Measurements from ENCODE around the gene C12orf60.
A peak's percentile ranks its signal among the peaks of the same experiment; 100 is the strongest.

Gene C12orf60

DNA sequence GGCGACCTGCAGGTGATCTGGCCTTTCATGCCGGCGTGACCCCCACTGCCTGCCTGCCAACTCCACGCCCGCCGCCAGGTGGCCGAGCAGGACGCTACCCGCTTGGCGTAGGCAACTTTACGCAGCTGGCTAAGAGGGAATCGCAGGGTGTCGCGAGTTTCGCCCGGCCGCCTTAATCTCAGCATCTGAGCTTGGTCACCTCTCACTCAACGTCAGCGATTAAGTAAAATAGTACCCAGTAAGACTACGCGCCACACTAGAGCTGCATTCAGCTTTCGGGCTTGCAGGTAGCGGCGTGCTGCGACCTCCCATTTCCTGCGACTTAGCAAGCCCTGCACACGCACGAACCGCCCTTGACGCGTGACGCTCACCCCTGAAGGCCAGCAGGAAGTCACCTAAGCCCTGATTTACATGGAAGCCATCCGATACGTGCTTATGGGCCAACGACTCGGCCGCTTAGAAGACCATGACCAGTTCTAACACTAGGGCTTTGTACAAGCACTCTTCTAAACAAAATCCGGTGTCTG, 33.4 kb upstream of the C12orf60 start:
- peak overlapping the region; percentile 46 for H2AFZ ChIP-seq (ENCODE audit: low read depth)
- peaks cover 15% of the 10 kb centered on the region; the same call in 1 of the 2 replicates for H3K79me2 ChIP-seq (ENCODE audit: insufficient read depth, low read depth)

DNA sequence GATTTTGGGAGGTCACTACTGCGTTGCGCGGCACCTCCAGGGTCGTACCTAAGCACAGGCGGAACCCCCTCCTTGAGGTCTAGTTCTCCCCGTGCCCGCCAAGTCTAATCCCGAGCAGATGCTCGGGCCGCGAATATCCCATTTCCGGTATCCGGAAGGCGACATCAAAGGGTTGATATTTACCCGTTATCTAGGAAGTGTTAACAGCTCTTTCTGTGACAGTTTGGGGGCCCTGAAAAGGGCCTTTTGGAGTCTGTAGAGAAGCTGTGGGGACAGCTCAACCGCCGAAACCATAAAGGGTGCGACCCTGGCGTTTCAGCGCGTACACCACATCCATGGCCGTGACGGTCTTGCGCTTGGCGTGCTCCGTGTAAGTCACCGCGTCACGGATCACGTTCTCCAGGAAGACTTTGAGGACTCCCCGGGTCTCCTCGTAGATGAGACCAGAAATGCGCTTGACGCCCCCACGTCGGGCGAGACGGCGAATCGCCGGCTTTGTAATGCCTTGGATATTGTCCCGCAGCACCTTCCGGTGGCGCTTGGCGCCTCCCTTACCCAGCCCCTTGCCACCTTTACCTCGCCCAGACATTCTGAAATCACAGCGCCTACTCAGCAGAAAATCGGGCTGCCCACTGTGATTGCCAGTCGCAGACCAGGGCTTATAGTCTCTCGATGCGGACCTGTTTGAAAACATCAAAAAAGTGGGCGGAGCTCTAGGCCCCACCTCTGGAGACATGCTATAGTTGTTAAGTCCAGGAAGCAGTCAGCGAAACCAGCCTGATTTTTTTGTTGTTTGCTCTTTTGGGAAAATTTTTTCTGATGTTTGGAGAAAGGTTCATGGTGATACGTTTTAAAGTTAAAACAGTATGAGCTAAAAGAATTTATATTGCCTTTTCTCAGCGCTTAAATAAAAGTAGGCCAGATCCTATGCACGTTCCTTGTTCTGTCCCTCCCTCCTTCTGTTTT, 32.7 kb upstream of the C12orf60 start:
- Histone ChIP-seq H3K4me3 (IDR thresholded peaks at IDR 0.05; ENCODE audit: insufficient read depth, low read depth, low read length) (no peak overlapping the region), H3K4me2 (peak overlapping the region; percentile 90), H3K9ac (peak overlapping the region; percentile 97), H3K79me2 (ENCODE audit: insufficient read depth, low read depth) (peaks cover 15% of the 10 kb centered on the region; the same call in 1 of the 2 replicates), H3K36me3 (ENCODE audit: insufficient read depth) (no peaks in the 10 kb centered on the region), H4K20me1 (ENCODE audit: insufficient read depth) (no peaks in the 10 kb centered on the region), H3K27me3 (ENCODE audit: insufficient read depth, low read depth) (no peaks in the 10 kb centered on the region), H3K4me1 (ENCODE audit: low read depth, poor library complexity, severe bottlenecking) (peaks cover 19% of the 10 kb centered on the region), H2AFZ (ENCODE audit: low read depth) (peak overlapping the region; percentile 46), H3K27ac (peak overlapping the region; percentile 98)
- TF ChIP-seq, protein P1, sequence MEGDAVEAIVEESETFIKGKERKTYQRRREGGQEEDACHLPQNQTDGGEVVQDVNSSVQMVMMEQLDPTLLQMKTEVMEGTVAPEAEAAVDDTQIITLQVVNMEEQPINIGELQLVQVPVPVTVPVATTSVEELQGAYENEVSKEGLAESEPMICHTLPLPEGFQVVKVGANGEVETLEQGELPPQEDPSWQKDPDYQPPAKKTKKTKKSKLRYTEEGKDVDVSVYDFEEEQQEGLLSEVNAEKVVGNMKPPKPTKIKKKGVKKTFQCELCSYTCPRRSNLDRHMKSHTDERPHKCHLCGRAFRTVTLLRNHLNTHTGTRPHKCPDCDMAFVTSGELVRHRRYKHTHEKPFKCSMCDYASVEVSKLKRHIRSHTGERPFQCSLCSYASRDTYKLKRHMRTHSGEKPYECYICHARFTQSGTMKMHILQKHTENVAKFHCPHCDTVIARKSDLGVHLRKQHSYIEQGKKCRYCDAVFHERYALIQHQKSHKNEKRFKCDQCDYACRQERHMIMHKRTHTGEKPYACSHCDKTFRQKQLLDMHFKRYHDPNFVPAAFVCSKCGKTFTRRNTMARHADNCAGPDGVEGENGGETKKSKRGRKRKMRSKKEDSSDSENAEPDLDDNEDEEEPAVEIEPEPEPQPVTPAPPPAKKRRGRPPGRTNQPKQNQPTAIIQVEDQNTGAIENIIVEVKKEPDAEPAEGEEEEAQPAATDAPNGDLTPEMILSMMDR (conservative IDR thresholded peaks at IDR 0.05; ENCODE audit: low read depth, low read length): no peak

More for the DNA sequence above, 33.4 kb upstream of the C12orf60 start:
- Histone ChIP-seq H3K4me3 (IDR thresholded peaks at IDR 0.05; ENCODE audit: insufficient read depth, low read depth, low read length) (no peak overlapping the region), H3K9ac (peak overlapping the region; percentile 97), H3K36me3 (ENCODE audit: insufficient read depth) (no peaks in the 10 kb centered on the region), H3K4me2 (peak overlapping the region; percentile 90; the same call in 1 of the 2 replicates), H4K20me1 (ENCODE audit: insufficient read depth) (no peaks in the 10 kb centered on the region), H3K27ac (peak overlapping the region; percentile 98), H3K27me3 (ENCODE audit: insufficient read depth, low read depth) (no peaks in the 10 kb centered on the region), H3K4me1 (ENCODE audit: low read depth, poor library complexity, severe bottlenecking) (peaks cover 19% of the 10 kb centered on the region)
- TF ChIP-seq, protein P1 (conservative IDR thresholded peaks at IDR 0.05; ENCODE audit: low read depth, low read length): peak; percentile 74

DNA sequence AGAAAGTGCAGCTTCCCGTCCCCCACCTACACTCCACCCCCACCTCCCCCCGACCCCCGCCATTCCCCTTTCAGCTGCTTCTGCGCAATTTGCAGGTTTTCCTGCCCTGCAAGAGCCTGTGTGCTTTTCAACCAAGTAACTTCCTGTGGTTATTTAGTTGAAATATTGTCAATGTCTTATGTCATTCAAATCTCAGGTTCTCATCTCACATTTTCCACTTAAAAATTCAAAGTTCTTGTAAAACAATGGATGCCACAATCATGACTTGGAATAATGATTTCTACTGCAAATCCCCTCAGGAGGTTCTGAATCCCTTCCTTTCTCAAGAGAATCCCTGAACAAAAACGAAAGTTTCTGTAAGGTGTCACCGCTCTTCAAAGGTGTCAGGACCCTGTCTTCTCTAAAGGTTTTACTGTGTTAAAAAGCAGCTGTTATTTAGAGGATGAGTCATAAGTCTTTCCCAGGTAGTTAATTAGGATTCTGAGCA, 31.8 kb upstream of the C12orf60 start:
- Histone ChIP-seq H3K4me3 (IDR thresholded peaks at IDR 0.05; ENCODE audit: insufficient read depth, low read depth, low read length) (no peak overlapping the region), H2AFZ (ENCODE audit: low read depth) (peak overlapping the region; percentile 81), H3K79me2 (ENCODE audit: insufficient read depth, low read depth) (peaks cover 15% of the 10 kb centered on the region; the same call in 1 of the 2 replicates), H4K20me1 (ENCODE audit: insufficient read depth) (no peaks in the 10 kb centered on the region), H3K27me3 (ENCODE audit: insufficient read depth, low read depth) (no peaks in the 10 kb centered on the region), H3K4me2 (peak overlapping the region; percentile 90), H3K4me1 (ENCODE audit: low read depth, poor library complexity, severe bottlenecking) (peaks cover 19% of the 10 kb centered on the region), H3K27ac (peak overlapping the region; percentile 98), H3K9ac (peak overlapping the region; percentile 97), H3K36me3 (ENCODE audit: insufficient read depth) (no peaks in the 10 kb centered on the region)
- TF ChIP-seq, protein P1 (conservative IDR thresholded peaks at IDR 0.05; ENCODE audit: low read depth, low read length): no peak

DNA sequence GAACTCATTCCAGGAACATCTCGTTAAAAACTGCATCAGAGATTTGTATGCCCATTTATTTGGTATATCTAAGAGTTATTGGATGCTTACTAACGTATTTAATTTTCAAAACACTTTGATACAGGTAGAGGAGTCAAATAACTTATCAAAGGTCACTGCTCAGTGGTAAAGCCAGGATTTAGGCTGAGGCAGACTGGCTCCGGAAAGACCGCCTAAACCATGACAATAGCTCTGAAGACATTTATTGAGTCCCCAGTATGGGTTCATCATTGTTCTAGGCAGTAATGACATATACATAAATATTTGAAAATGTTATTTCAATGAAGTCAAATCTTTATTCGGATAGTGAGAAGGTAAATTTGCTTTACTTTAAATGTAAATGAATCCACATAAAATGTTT, 30.5 kb upstream of the C12orf60 start:
- H3K4me3 ChIP-seq (IDR thresholded peaks at IDR 0.05; ENCODE audit: insufficient read depth, low read depth, low read length): no peak overlapping the region
- TF ChIP-seq, protein P1 (conservative IDR thresholded peaks at IDR 0.05; ENCODE audit: low read depth, low read length): no peak
- no peak overlapping the region for H3K9ac ChIP-seq
- H3K4me1 ChIP-seq (ENCODE audit: low read depth, poor library complexity, severe bottlenecking): peaks cover 19% of the 10 kb centered on the region
- H3K36me3 ChIP-seq (ENCODE audit: insufficient read depth): no peaks in the 10 kb centered on the region
- no peak overlapping the region for H3K4me2 ChIP-seq
- peaks cover 15% of the 10 kb centered on the region; the same call in 1 of the 2 replicates for H3K79me2 ChIP-seq (ENCODE audit: insufficient read depth, low read depth)
- no peak overlapping the region for H2AFZ ChIP-seq (ENCODE audit: low read depth)
- no peaks in the 10 kb centered on the region for H4K20me1 ChIP-seq (ENCODE audit: insufficient read depth)
- H3K27ac ChIP-seq: no peak overlapping the region
- no peaks in the 10 kb centered on the region for H3K27me3 ChIP-seq (ENCODE audit: insufficient read depth, low read depth)
